HG02852 (cell line): ENCODE results near the gene ARHGAP8.
"Not testable (repeated sequence)": the region's sequence is repeated elsewhere in the genome, so short reads cannot be mapped to it uniquely, and the experiment has no call there.

Experiments
- ATAC-seq: cut with Tn5 transposase; IDR thresholded peaks from one replicate; pipeline ENCODE4 v1.9.1; 2021; ENCODE audit warnings: mild to moderate bottlenecking, moderate library complexity; ENCODE audit not compliant: unreplicated experiment

Gene ARHGAP8

GRCh38 chr22:44799946-44800634 is 47.7 kb downstream of the ARHGAP8 start:
- ATAC-seq = not testable (repeated sequence)

DNA sequence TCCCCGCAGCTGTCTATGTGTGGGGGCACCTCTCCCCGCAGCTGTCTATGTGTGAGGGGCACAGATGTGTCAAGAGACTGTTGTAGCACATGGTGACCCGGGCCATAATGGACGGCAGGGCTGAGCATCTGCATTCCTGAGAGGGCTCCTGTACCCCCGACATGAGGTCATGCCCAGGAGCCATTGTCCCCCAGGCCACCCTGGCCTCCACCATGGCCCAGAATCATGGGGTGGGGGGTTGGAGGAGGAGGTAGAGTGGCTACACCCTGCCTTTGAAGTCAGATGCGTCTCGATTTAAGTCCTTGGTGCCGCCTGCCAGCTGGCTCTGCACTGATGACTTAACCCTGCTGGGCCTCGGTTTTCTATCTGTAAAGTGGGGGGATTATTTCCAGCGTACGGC is 49.1 kb downstream of the ARHGAP8 start:
- ATAC-seq = no peak

- no peak for ATAC-seq
Measured at GRCh38 chr22:44802071-44802700, 49.8 kb downstream of the ARHGAP8 start.

DNA sequence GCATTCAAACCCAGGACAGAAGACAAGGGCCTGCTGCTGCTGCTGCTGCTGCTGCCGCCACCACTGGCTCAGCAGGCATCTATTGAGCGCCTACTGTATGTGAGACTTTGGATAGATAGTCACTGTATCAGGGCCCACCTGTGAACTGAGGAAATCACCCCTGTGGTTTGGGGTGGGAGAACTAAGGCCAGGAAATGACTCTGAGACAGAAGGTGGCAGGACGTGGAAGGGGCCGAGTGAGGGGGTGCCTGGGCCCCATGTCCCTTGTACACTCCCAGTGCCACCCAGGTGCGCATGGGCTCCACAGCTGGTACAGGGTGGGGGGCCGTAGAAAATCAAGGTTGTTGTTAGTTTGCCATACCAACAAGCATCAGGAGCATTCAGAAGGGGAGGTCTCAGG is 50.6 kb downstream of the ARHGAP8 start:
- no peak for ATAC-seq

DNA sequence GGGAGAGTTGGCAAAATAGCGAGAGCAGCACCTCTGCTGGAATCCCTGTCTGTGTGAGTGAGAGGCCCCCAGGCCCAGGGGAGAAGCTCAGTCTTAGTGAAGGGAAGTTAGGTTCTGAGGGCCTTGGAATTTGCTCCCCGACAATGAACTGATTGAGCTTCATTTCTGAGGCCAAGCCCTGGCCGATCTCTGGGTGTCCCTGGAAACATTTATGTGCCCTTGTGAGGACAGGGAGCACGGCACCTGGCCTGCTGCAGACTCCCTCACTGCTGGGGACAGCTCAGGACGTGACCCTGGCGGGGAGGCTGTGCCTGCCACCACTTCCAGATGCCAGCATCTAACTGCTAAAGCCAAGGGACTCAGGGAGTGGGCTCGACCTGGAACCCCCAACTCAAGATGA is 52.0 kb downstream of the ARHGAP8 start:
- no peak for ATAC-seq

DNA sequence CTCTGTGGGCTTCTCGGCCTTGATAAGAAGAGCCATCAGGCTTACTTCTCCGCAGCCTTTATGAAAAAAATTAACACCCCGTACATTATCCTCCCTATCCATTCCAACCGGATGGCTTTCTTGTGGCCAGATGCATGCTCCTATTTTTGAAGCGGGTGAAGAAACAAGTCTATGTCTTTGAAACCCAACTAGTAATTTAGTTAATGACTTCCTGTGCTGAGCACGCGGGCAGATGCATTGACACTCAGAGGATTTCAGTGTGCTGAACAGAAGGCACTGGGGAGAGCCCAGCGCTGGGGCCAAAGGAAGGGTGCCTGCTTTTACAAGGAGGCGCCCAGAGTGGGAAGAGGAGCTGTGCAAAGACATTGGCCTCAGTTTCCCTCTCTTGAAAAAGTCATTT is 53.3 kb downstream of the ARHGAP8 start:
- ATAC-seq = no peak

GRCh38 chr22:44807232-44807631 is 54.9 kb downstream of the ARHGAP8 start:
- no peak for ATAC-seq

DNA sequence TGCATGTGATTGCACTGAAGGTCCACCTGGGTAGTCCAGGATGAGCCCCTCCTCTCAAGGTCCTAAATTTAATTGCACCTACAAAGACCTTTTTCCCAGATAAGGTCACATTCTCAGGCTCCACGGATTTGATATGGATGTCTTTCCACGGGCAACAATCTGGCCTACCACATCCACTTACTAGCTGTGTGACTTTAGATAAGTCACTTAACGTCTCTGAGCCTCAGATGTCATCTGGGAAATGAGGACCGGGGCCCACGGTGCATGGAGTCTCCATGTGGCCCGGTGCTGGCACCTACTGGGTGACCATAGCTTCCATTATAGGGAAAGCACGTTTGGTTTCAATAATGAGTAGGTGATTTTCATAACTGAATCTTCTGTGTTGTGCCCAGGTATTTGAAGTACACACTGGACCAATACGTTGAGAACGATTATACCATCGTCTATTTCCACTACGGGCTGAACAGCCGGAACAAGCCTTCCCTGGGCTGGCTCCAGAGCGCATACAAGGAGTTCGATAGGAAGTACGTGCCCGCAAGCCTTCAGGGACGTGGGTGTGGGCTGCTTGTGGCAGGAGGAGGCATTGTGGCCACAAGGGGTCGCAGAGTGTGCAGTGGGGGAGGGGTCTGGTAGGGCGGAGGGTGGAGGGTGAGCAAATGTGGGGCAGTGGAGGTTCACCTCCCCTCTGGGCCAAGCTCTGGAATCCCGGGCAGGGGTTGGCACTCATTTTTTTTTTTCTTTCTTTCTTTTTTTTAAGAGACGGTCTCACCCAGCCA is 55.7 kb downstream of the ARHGAP8 start:
- ATAC-seq = no peak

- no peak for ATAC-seq
Measured at GRCh38 chr22:44809456-44809855, 57.1 kb downstream of the ARHGAP8 start.

DNA sequence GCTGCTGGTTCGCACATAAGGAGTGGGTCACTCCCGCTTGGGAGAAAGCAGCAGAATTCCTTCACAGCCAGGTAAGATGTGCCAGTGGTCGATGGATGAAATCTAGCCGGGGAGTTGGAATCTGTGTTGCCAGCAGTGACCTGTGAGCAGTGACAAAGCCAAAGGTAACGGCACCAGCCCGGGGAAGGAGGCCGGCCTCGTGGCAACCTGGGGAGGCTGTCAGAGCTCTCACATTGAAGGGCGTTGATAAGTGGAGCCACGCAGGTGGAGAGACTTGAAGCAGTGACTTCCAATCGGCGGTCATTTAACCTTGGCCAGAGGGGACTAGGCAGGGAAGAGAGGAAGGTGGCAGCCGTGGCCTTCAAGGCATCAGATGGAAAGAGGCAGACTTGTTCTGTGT is 58.8 kb downstream of the ARHGAP8 start:
- ATAC-seq = no peak

- no peak for ATAC-seq
Measured at GRCh38 chr22:44813416-44813815, 61.0 kb downstream of the ARHGAP8 start.

DNA sequence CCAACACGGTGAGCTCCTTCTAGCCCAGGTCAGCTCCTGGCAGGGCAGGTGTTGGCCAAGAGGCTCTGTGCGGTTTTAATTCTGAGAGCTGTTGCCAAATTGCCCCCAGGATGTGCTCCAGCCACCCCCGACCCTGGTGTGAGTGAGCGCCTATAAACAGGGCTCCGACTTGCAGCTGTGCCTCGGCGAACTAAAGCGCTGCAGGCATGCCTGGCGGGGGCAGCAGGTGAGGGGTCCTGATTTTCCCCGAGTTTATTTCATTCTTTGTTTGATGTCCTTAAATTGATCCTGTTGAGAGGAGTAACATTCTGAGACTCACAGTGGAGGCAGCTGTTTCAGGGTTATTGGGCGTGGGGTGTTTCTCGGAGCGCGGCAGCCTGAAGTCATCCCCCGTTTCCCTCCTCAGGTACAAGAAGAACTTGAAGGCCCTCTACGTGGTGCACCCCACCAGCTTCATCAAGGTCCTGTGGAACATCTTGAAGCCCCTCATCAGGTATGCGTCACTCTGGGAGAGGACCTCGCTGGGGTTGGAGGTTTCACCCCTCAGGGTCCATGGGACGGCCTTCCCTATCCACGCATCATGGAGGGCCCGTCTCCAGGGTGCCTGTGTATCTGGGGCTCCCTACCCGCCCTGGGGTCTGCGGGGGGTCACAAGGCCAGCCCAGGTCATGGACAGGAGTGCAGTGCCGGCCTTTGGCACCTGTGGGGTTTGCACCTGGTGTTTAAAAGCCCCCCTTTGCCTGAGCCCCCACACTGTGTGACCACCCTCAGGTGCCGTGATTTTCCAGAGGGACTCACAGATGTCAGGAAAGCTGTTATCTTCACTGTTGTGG is 62.1 kb downstream of the ARHGAP8 start:
- ATAC-seq = no peak

DNA sequence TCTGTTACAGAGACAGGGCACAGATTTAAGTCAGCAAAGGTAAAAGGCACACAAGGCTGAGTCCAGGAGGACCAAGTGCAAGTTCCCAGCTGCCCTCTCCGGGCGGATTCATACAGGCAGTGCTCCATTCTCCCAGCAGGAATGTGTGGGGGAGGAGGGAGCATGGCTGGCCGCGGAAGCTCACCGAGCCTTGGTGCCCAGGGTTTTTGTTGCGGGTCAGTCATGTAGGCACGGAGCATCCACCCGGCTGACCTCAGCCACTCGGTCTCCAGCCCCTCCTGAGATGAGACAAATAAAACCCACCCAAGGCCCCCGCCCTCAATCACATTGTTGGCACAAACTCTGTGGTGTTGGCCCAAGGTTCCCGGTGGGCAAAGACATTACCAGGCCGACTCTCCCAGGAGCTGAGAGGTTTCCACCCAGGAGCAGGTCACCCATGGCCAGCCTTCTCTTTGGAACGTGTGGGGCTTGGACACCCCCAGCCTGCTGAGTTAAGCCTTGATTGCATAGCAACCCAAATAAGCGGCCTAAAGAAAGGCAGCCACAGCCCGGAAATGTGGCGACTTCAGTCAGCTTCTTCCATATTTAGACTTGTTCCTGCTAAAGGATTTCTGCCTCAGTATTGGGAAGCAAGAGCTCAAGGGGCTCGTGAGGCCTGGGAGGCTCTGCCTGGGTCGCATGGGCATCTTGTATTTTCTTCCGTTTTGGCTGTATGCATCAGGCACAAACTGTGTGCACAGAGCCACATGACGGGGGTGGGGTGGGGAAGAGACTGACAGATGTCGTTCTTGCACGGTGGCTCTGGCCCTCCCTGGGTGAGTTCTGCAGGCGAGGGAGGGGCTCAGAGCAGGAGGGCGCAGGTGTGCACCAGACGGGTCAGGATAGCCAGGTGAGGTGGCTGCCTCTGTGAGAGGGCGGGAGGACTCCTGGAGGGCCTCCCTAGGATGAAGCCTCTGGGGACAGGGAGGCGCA is 63.0 kb downstream of the ARHGAP8 start:
- no peak for ATAC-seq

DNA sequence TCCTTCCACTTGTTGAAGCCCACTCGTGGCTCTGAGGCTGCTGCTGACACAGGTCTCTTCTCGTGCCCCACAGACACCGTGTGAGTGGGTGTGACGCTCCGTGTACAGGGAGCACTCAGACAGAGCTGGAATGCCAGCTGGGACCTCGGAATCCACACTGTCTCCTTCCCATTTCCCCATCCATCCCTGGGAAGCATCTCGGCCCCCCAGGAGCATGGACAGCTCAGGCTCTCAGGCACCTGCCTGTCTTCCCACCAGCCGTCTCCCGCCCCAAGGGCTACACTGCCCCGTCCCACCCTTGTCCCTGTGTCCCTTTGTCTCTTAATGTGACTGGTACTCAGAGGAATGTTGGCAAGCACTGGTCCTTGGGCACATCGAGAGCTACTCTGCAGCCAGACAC is 63.8 kb downstream of the ARHGAP8 start:
- no peak for ATAC-seq

DNA sequence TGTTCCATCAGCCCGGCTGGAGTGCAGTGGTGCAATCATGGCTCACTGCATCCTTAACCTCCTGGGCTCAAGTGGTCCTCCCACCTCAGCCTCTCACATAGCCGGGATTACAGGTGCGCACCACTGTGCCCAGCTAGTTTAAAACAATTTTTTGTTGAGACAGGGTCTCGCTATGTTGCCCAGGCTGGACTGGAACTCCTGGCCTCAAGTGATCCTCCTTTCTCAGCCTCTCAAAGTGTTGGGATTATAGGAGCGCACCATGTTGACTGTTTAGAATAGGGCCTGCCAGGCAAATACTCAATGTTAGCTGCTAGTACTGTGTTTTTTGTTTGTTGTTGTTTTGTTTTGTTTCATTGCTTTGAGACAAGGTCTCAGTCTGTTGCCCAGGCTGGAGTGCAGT is 66.4 kb downstream of the ARHGAP8 start:
- ATAC-seq = no peak

- no peak for ATAC-seq
Measured at GRCh38 chr22:44819966-44820631, 67.7 kb downstream of the ARHGAP8 start.

DNA sequence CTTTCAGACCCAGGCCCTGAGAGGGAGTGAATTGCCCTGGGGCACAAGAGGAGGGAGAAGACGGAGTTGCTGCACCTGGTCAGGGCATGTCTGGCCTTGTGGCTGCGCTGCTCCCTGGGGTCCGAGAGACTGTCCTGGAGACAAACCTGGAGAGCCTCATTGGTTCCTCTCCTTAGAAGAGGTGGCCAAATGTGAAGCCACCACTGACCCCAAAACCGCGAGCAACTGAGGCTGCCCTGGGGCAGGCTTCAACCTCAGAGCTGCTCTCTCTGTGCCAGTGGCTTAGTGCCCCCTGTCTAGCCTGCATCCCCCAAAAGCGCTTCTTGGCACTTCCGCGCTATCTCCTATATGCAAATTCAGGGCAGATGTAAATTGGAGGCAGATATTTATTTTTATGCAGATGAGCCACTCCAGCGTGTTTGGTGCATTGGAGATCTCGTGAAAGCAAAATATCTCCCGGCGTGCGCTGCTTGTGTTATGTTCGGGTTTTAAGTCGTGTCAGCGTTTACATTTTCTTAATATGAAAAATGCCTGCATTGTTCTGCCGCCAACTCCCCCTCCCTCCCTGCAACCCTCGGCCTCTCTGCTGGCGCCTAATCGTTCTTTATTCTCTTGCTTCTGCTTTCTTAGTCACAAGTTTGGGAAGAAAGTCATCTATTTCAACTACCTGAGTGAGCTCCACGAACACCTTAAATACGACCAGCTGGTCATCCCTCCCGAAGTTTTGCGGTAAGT is 69.5 kb downstream of the ARHGAP8 start:
- ATAC-seq = no peak

DNA sequence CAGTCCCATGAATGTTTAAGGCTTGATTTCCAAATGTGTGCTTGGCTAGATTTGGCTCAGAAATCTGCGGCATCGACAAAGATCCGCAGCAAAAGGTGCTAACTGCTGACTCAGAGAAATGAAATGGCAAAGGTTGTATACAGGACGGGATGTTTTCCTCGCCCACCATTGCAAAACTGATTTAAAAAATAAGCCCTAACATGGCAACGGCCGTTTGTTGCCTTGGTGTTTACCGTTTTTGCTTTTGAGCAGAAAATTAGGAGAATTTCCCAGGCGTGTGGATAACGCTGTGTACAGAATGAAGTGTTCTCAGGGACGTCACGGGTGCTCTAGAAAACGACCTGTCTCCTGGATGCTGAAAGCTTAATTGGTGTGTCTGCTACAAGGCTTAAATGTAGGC is 70.2 kb downstream of the ARHGAP8 start:
- ATAC-seq = no peak

DNA sequence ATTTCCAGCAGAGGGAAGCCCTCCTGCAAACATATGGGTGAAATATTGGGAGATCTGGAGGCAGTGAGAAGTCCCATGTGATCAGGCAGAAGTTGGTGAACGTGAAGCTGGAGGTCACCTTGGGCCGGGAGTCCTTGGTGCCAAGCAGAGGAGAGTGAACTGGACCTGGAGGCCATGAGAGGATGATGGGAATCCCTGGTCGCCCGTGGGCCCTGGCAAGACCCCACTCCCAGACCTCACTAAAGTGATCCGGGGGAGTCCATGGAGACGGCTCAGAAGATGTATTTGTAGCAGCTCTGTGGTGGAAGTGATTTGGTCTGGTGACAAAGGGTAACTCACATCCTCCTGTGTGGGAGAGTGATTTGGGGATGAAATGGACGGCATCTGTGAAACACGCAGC is 71.0 kb downstream of the ARHGAP8 start:
- no peak for ATAC-seq
